Esophagus muscularis mucosa (tissue), 4 donors: ENCODE measurements around the gene AQP6. TPM values are rescaled to one million over a fixed set of nuclear protein-coding genes. Genes with fewer than 3 reads are reported as not detected.

ENCODE experiments used
- DNase-seq: peaks from one replicate; pipeline ENCODE4 v3.0.0-alpha.2; 2017; ENCODE audit errors: extremely low spot score
- H3K27ac ChIP-seq, 4 donors: fragments of 200-600 bp; sonication (generic); replicated peaks in 1 of 4; 1 replicate in 3 of 4; 2 replicates in 1 of 4; pipeline ENCODE4 v1.5.1; 2016 to 2019; ENCODE audit warnings: mild to moderate bottlenecking in 1 of 4
- H3K27me3 ChIP-seq, 4 donors: fragments of 200-600 bp; sonication (generic); one replicate each; pipeline versions ENCODE4 v1.5.1 to v1.6.0; 2016 to 2019
- H3K36me3 ChIP-seq, 4 donors: fragments of 200-600 bp; sonication (generic); one replicate each; pipeline ENCODE4 v1.5.1; 2016 to 2019
- H3K4me1 ChIP-seq, 4 donors: fragments of 200-600 bp; sonication (generic); one replicate each; pipeline ENCODE4 v1.5.1; 2016 to 2019
- H3K4me3 ChIP-seq, 4 donors: fragments of 200-600 bp; sonication (generic); 1 replicate in 2 of 4; 2 replicates in 2 of 4; pipeline ENCODE4 v1.5.1; 2016 to 2019; ENCODE audit warnings: mild to moderate bottlenecking in 4 of 4, moderate library complexity in 1 of 4
- H3K9me3 ChIP-seq, 4 donors: fragments of 200-600 bp; sonication (generic); 1 replicate in 3 of 4; 2 replicates in 1 of 4; pipeline ENCODE4 v1.5.1; 2016 to 2019
- EP300 ChIP-seq: sonication (generic); formaldehyde crosslinking; IDR thresholded peaks from one replicate; pipeline ENCODE4 v1.6.1; 2017; ENCODE audit warnings: antibody characterized with exemption
- POLR2A ChIP-seq: fragments of 450-650 bp; IDR thresholded peaks from one replicate; pipeline ENCODE4 v1.6.1; 2017; ENCODE audit warnings: antibody characterized with exemption, moderate library complexity, mild to moderate bottlenecking, low read depth
- POLR2AphosphoS5 ChIP-seq, 2 donors: sonication (generic); formaldehyde crosslinking; IDR thresholded peaks; one replicate each; pipeline ENCODE4 v1.6.1; 2017; ENCODE audit warnings: antibody characterized with exemption in 2 of 2
- WGBS: methylation state at CpG from one replicate; pipeline ENCODE4 v1.1.5; 2018; 5-methylcytosine and 5-hydroxymethylcytosine counted together
- intact Hi-C: fragments of 100-400 bp; cut with DNase I; formaldehyde crosslinking; loops from one replicate; pipeline ENCODE4 v1.15.1; 2023
- total RNA-seq, 4 donors: library from RNA; depleted of rRNA; stranded (reverse); fragments of >200 nt; gene quantifications; one replicate each; pipeline versions ENCODE4 v1.1.0 to v1.2.1, GENCODE V29; 2016
- TF ChIP-seq, protein P1 (sequence below), 3 experiments: fragments of 200-600 bp in 2 of 3; fragments of 450-650 bp in 1 of 3; sonication (generic) in 2 of 3; IDR thresholded peaks; one replicate each; pipeline ENCODE4 v1.5.1; 2017 to 2019; ENCODE audit warnings: antibody characterized with exemption in 3 of 3, mild to moderate bottlenecking in 2 of 3, moderate library complexity in 1 of 3

Gene AQP6
- total RNA-seq, 4 donors from 2014 or later, result 0.11 TPM; not detected in 3

DNA sequence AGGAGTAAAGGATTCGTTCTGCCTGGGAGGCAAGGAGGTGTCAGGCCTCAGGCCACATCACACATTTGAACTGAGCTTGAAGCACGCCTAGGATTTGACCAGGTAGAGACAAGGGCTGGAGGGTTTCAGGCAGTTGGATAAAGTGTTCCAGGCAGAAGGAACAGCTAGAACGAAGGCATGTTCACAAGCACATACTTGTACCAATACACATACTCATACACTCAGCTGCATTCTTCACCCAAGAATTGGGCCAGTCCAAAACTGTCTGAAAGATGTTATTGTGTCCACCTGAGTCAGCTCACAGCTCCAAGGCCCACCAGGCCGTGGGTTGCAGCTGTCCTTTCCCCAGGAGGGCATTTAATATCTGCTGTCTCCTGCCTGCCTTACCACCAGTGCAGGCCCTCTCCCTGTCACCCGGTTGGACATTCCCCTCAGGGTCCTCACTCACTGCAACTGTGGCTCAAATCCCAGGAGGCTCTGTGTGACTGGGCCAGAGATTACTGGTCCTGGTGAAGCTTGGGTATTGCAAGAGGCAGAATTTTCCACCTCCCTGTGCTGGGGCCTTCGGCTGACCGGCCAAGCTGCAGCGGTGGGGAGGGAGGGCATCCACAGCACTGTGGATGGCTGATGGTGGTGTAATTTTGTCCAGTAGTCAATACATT is 35.0 kb upstream of the AQP6 start:
- no peak overlapping the region for H3K4me3 ChIP-seq
- intact Hi-C loops, result no loop called here
- H3K9me3 ChIP-seq, result no peaks in the 10 kb centered on the region
- no peaks in the 10 kb centered on the region for H3K27me3 ChIP-seq
- H3K27ac ChIP-seq, result no peak overlapping the region
- WGBS, result 90% methylated on average over 6 of the region's 8 CpGs
- H3K36me3 ChIP-seq, result no peaks in the 10 kb centered on the region
- DNase-seq, result no peak
- TF ChIP-seq POLR2A (no peak), POLR2AphosphoS5 (IDR thresholded peaks at IDR 0.05) (no peak), EP300 (no peak)
- TF ChIP-seq, protein P1, sequence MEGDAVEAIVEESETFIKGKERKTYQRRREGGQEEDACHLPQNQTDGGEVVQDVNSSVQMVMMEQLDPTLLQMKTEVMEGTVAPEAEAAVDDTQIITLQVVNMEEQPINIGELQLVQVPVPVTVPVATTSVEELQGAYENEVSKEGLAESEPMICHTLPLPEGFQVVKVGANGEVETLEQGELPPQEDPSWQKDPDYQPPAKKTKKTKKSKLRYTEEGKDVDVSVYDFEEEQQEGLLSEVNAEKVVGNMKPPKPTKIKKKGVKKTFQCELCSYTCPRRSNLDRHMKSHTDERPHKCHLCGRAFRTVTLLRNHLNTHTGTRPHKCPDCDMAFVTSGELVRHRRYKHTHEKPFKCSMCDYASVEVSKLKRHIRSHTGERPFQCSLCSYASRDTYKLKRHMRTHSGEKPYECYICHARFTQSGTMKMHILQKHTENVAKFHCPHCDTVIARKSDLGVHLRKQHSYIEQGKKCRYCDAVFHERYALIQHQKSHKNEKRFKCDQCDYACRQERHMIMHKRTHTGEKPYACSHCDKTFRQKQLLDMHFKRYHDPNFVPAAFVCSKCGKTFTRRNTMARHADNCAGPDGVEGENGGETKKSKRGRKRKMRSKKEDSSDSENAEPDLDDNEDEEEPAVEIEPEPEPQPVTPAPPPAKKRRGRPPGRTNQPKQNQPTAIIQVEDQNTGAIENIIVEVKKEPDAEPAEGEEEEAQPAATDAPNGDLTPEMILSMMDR (IDR thresholded peaks at IDR 0.05), result no peak
- no peaks in the 10 kb centered on the region for H3K4me1 ChIP-seq

DNA sequence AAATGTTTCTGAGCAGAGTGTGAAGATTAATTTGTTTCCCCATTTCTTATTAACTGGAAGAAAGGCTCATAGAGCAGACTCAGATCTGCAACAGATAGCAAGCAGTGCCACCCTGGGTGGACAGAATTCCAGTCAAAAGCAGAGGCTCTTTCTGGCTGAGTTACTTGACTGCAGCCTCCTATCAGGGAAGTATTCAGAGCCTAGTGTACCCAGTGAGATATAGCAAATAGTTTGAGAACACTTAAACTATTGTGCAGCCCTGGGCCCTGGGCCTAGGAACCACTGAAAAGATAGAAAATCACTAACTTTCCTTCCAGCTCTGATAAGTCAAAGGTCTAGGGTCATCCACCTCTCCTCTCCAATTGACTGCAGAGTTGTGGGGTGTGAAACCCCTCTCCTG is 33.4 kb upstream of the AQP6 start:
- no peaks in the 10 kb centered on the region for H3K36me3 ChIP-seq
- no peak for TF ChIP-seq EP300
- no peak for TF ChIP-seq POLR2A
- TF ChIP-seq POLR2AphosphoS5 (IDR thresholded peaks at IDR 0.05), result no peak
- TF ChIP-seq, protein P1 (IDR thresholded peaks at IDR 0.05), result no peak
- intact Hi-C loops, result no loop called here
- no peak overlapping the region for H3K4me3 ChIP-seq
- no peaks in the 10 kb centered on the region for H3K9me3 ChIP-seq
- DNase-seq, result no peak
- no peaks in the 10 kb centered on the region for H3K27me3 ChIP-seq
- H3K4me1 ChIP-seq, result no peaks in the 10 kb centered on the region
- H3K27ac ChIP-seq, result no peak overlapping the region

DNA sequence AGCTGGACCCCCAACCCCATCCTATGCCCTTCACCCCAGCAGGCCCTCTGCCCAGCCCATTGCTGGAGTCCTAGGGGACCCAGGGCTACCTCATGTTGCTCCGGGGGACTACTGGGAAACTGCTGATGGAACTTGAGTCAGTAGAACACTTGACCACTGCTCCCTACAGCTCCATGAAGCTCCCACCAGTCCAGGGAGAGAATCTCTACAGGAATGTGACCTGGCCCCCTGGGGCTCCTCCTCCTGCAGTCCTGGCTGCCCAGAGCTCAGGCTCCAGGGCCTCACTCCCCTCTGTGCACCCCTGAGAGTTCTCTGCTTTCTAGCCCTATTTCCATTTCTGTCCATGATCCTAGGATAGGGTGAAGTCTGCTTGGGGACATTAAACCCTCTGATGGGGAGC is 33.0 kb upstream of the AQP6 start:
- intact Hi-C loops, result no loop called here
- no peak overlapping the region for H3K27ac ChIP-seq

DNA sequence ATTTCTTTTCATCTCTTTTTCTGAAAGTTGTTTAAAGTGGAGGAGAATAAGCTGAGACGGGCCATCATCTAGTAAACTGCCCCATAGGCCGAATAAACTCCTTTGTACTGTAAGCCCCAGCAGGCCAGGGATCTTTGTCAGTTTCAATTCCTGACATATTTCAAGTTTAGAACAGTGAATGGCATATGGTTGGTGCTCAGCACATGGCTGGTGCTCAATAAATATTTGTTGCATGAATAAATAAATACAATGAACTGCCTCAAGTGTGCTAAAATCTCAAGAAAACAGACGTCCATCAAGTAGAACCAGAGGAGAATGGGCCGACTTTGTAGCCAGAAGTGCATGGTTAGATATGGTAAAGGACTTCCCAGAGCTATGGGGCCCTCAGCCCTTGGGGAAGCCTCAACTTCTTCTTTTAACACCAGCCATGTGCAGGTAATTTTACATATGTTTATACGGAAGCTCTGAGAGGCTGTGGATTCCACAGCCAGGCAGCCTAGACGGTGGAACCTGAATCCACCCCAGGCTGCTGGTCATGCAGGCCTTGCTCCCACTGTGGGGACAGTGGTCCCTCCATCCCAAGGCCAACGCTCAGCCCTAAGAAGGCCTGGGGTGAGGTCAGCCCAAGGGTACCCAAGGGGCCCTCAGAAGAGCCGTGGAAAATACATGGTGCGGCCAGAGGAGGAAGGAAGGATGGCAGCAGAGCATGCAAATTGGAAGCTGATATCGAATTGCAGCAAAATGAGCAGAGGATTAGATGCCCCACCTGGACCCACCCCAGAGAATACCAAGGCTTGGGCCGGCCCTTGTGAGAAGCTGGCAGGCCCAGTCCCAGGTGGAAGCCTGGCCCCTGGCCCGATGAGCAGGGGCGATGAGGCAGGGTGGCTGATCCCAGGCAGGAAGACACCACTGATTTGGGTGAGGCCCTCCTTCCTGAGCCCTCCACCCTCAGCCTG is 30.9 kb upstream of the AQP6 start:
- TF ChIP-seq, protein P1 (IDR thresholded peaks at IDR 0.05), result no peak
- no peak for TF ChIP-seq POLR2AphosphoS5 (IDR thresholded peaks at IDR 0.05)
- TF ChIP-seq POLR2A, result no peak
- TF ChIP-seq EP300, result no peak
- no peak overlapping the region for H3K27ac ChIP-seq
- H3K4me3 ChIP-seq, result no peak overlapping the region
- DNase-seq, result no peak
- H3K27me3 ChIP-seq, result no peaks in the 10 kb centered on the region
- no peaks in the 10 kb centered on the region for H3K9me3 ChIP-seq
- H3K36me3 ChIP-seq, result no peaks in the 10 kb centered on the region
- peaks cover 5 to 11% (median 10%) of the 10 kb centered on the region in 4 donors for H3K4me1 ChIP-seq
- 91% methylated on average over 13 of the region's 13 CpGs for WGBS
- intact Hi-C loops, result no loop called here

More for the DNA sequence above, 33.0 kb upstream of the AQP6 start:
- TF ChIP-seq POLR2AphosphoS5 (IDR thresholded peaks at IDR 0.05) (no peak), EP300 (no peak)
- Histone ChIP-seq H3K9me3 (no peaks in the 10 kb centered on the region), H3K4me3 (no peak overlapping the region), H3K4me1 (no peaks in the 10 kb centered on the region), H3K36me3 (no peaks in the 10 kb centered on the region), H3K27me3 (no peaks in the 10 kb centered on the region)
- no CpG with 5 or more reads among the region's 1 CpG for WGBS
- no peak for DNase-seq

DNA sequence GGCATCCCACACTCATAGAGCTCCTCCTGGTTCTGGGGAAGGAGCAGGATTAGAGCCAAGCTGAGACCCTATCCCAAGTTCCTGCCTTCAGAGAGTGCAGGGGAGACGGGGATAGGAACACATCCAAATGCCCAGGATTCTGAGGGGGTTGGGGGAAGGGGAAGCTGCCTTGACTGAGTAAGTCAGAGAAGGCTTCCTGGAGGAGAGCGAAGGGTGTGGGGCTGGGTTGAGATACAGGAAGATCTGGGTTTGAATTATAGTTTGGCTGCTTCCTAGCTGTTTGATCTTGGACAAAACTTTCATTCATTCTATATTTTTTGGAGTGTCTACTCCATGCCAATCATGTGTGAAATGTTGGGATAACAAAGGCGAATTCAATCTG is 30.2 kb upstream of the AQP6 start:
- 90% methylated on average over 3 of the region's 3 CpGs for WGBS
- H3K4me3 ChIP-seq, result no peak overlapping the region
- no peak overlapping the region for H3K27ac ChIP-seq
- H3K27me3 ChIP-seq, result no peaks in the 10 kb centered on the region
- no peak for DNase-seq
- TF ChIP-seq, protein P1 (IDR thresholded peaks at IDR 0.05), result no peak
- TF ChIP-seq EP300 (no peak), POLR2A (no peak), POLR2AphosphoS5 (IDR thresholded peaks at IDR 0.05) (no peak)
- no peaks in the 10 kb centered on the region for H3K36me3 ChIP-seq
- H3K4me1 ChIP-seq, result peaks cover 5 to 11% (median 10%) of the 10 kb centered on the region in 4 donors
- no peaks in the 10 kb centered on the region for H3K9me3 ChIP-seq
- intact Hi-C loops, result no loop called here
